A673 (cell line): ENCODE results near the gene STPG3. TPM values are rescaled to one million over a fixed set of nuclear protein-coding genes. Genes with fewer than 3 reads are reported as not detected.

ENCODE experiments used
- BruUV-seq: library from RNA; stranded (reverse); fragments of 400-500 nt; replicated peaks from 2 replicates; lab custom pipeline; 2021; lab: Mats Ljungman, UMichigan
- CTCF ChIA-PET: fragments of 300-600 bp; sonication (Branson Sonifier 250); formaldehyde crosslinking; loops from one replicate; lab custom pipeline; 2022; ENCODE audit warnings: antibody characterized with exemption; lab: Charles Lee
- POLR2A ChIA-PET: fragments of 300-600 bp; sonication (Branson Sonifier 250); formaldehyde crosslinking; loops from one replicate; lab custom pipeline; 2022; ENCODE audit warnings: antibody characterized with exemption; ENCODE audit not compliant: low non-redundant PET; lab: Charles Lee
- DNase-seq: peaks from one replicate; pipeline ENCODE4 v3.0.0-alpha.2; 2015; ENCODE audit warnings: low spot score
- H3K27ac ChIP-seq: fragments of 200-600 bp; sonication (generic); 2 replicates; pipeline ENCODE4 v1.5.1; 2016; ENCODE audit warnings: mixed run types, low read depth, mild to moderate bottlenecking, mixed read lengths, antibody characterized with exemption, low read length; ENCODE audit not compliant: poor library complexity, severe bottlenecking
- H3K27me3 ChIP-seq: fragments of 200-600 bp; sonication (generic); replicated peaks from 2 replicates; pipeline ENCODE4 v1.6.1; 2017; ENCODE audit warnings: mixed run types, low read depth, mild to moderate bottlenecking, mixed read lengths, antibody characterized with exemption, low read length; ENCODE audit not compliant: insufficient read depth, poor library complexity
- H3K36me3 ChIP-seq: fragments of 200-600 bp; sonication (generic); 2 replicates; pipeline ENCODE4 v1.6.1; 2016; ENCODE audit warnings: mixed run types, mild to moderate bottlenecking, mixed read lengths, antibody characterized with exemption, low read length; ENCODE audit not compliant: insufficient read depth, poor library complexity, severe bottlenecking
- H3K4me1 ChIP-seq: fragments of 200-600 bp; sonication (generic); 2 replicates; pipeline ENCODE4 v1.6.1; 2017; ENCODE audit warnings: mixed run types, mild to moderate bottlenecking, mixed read lengths, antibody characterized with exemption, low read length; ENCODE audit not compliant: insufficient read depth, poor library complexity, severe bottlenecking
- H3K4me3 ChIP-seq: fragments of 200-600 bp; sonication (generic); 2 replicates; pipeline ENCODE4 v1.5.1; 2016; ENCODE audit warnings: low read depth, mixed run types, mild to moderate bottlenecking, mixed read lengths, low read length; ENCODE audit not compliant: poor library complexity, severe bottlenecking
- H3K9me3 ChIP-seq: fragments of 200-600 bp; sonication (generic); 2 replicates; pipeline ENCODE4 v1.6.1; 2016; ENCODE audit warnings: mixed run types, low read depth, mild to moderate bottlenecking, mixed read lengths, antibody characterized with exemption, low read length; ENCODE audit not compliant: poor library complexity, severe bottlenecking
- EZH2 ChIP-seq: fragments of 200-600 bp; sonication (generic); IDR thresholded peaks from 2 replicates; pipeline ENCODE4 v1.6.1; 2017; ENCODE audit warnings: borderline replicate concordance, low read depth, mild to moderate bottlenecking, mixed read lengths, antibody characterized with exemption, low read length; ENCODE audit not compliant: poor library complexity, severe bottlenecking
- intact Hi-C: fragments of 100-400 bp; cut with micrococcal nuclease; formaldehyde crosslinking; loops from one replicate; pipeline ENCODE4 v1.10.0; 2022; ENCODE audit not compliant: unreplicated experiment
- total RNA-seq: library from RNA; stranded (reverse); gene quantifications from 2 replicates; pipeline ENCODE4 v1.2.3, GENCODE V29; 2021
- TF ChIP-seq, protein P1 (sequence below): fragments of 300-800, 200-600 bp; sonication (generic); conservative IDR thresholded peaks from 2 replicates; pipeline ENCODE4 v1.5.1; 2017; ENCODE audit warnings: low read depth, mild to moderate bottlenecking, antibody characterized with exemption, low read length, moderate library complexity, mixed read lengths

The STPG3 gene
- total RNA-seq, 1 experiment from 2014 or later: not detected

DNA sequence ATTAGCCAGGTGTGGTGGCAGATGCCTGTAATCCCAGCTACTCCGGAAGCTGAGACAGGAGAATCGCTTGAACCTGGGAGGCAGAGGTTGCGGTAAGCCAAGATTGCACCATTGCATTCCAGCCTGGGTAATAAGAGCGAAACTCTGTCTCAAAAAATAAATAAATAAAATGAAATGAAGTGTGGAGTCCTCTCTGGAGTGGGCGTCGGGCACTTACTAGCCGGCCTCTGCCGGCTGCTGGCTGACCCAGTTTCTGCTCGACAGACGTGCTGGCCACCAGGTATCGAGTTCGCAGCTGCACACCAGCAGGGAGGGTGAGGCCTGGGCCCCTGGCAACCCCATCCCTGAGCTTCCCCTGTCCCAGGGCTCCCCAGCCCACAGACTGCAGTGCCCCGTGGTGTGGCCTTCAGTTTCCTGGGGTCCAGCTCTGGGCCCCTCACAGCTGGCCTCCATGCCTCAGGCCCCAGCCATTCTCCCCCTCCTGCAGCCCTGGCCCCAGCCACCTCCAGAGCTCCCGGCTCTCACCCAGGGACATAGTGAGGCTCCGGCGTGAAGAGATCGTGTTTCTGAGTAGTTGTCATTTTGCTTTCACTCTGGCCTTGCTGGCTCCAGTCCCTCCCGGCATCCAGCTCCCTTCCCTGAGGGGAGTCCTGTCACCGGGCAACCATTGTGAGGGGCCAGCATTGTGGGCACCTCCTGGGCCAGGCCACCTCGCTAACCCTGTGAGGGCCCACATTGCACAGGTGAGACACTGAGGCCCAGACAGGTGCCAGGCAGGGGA, 3.8 kb upstream of the STPG3 start:
- CTCF ChIA-PET: interaction anchor here (0.5 kb wide), 1 partner anchor 24 kb away, joined by 8 read pairs; no protein-coding TSS in a partner anchor
- Histone ChIP-seq H3K9me3 (no peaks in the 10 kb centered on the region), H3K27ac (no peak overlapping the region), H3K36me3 (peaks cover 16% of the 10 kb centered on the region), H3K4me3 (no peak overlapping the region), H3K4me1 (peaks cover 24% of the 10 kb centered on the region), H3K27me3 (no peaks in the 10 kb centered on the region)
- no peak for TF ChIP-seq EZH2
- TF ChIP-seq, protein P1, sequence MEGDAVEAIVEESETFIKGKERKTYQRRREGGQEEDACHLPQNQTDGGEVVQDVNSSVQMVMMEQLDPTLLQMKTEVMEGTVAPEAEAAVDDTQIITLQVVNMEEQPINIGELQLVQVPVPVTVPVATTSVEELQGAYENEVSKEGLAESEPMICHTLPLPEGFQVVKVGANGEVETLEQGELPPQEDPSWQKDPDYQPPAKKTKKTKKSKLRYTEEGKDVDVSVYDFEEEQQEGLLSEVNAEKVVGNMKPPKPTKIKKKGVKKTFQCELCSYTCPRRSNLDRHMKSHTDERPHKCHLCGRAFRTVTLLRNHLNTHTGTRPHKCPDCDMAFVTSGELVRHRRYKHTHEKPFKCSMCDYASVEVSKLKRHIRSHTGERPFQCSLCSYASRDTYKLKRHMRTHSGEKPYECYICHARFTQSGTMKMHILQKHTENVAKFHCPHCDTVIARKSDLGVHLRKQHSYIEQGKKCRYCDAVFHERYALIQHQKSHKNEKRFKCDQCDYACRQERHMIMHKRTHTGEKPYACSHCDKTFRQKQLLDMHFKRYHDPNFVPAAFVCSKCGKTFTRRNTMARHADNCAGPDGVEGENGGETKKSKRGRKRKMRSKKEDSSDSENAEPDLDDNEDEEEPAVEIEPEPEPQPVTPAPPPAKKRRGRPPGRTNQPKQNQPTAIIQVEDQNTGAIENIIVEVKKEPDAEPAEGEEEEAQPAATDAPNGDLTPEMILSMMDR: no peak
- no TSS peak for BruUV-seq
- intact Hi-C loops: no loop called here
- POLR2A ChIA-PET: no interaction called here
- DNase-seq: no peak

GRCh38 chr9:137247916-137248175, 3.2 kb upstream of the STPG3 start:
- CTCF ChIA-PET: no interaction called here
- Histone ChIP-seq H3K4me3 (no peak overlapping the region), H3K9me3 (no peaks in the 10 kb centered on the region), H3K36me3 (peaks cover 11% of the 10 kb centered on the region), H3K27ac (no peak overlapping the region), H3K4me1 (peaks cover 18% of the 10 kb centered on the region), H3K27me3 (no peaks in the 10 kb centered on the region)
- BruUV-seq: no TSS peak
- POLR2A ChIA-PET: no interaction called here
- DNase-seq: no peak
- TF ChIP-seq, protein P1: no peak
- no peak for TF ChIP-seq EZH2
- intact Hi-C loops: no loop called here

- no peak for DNase-seq
- POLR2A ChIA-PET: no interaction called here
- no TSS peak for BruUV-seq
- TF ChIP-seq EZH2: no peak
- TF ChIP-seq, protein P1: no peak
- Histone ChIP-seq H3K27ac (no peak overlapping the region), H3K27me3 (no peaks in the 10 kb centered on the region), H3K4me3 (no peak overlapping the region), H3K4me1 (peaks cover 6% of the 10 kb centered on the region), H3K9me3 (no peaks in the 10 kb centered on the region), H3K36me3 (no peaks in the 10 kb centered on the region)
- CTCF ChIA-PET: no interaction called here
- intact Hi-C loops: no loop called here
Observed at GRCh38 chr9:137250329-137251193, 525 bp upstream of the STPG3 start.
